ENCODE data around the gene ZNF723.

GRCh38 chr19:22807061-22807835, 24.8 kb upstream of the ZNF723 start:
- TF ChIP-seq CTCF (IDR thresholded peaks at IDR 0.05; ENCODE audit: poor library complexity) (no peak), EZH2phosphoT487 (IDR thresholded peaks at IDR 0.05; ENCODE audit: low read depth, severe bottlenecking, unreplicated experiment) (no peak), EZH2 (IDR thresholded peaks at IDR 0.05; ENCODE audit: borderline replicate concordance) (no peak)
